ENCODE results near the gene ZNF362. TPM values are rescaled to one million over a fixed set of nuclear protein-coding genes. Genes with fewer than 3 reads are reported as not detected.

The ZNF362 gene
- total and polyA plus RNA-seq, 7 donors, result 6.5 to 20.9 (median 15.2) TPM

DNA sequence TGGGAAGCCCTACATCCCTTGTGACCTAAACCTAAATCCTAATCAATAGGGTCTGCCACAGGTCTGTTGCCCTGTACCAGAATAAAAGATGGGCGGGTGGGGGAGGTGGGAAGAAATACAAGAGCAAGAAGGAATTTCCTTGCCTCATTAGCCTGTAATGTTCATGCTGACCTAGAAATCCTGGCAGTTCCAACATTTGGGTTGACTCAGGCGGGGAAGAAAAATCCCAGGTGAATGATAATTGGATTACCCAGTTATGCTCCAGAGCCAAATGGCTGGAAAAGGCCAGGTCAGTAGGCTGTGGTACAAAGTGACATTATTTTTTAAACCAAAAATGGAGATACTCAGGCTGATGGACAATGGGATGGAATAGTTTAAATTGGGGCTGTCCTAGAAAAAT lies 91.9 kb downstream of the ZNF362 start:
- WGBS, 3 donors, result 19 to 49% (median 40%) methylated on average over 2 of the region's 2 CpGs
- peak; percentile 11 to 35 (median 14) for ATAC-seq
- peak overlapping the region; percentile 98 for H3K27ac ChIP-seq
- H3K4me3 ChIP-seq, result peak overlapping the region; percentile 85
- H3K36me3 ChIP-seq (ENCODE audit: insufficient read depth in 1 of 2, low read depth in 1 of 2), result peaks cover 9 to 30% of the 10 kb centered on the region in 2 donors
- intact Hi-C loops (cut with DNase I), result no loop called here
- H3K9me3 ChIP-seq, result no peaks in the 10 kb centered on the region
- DNase-seq, result no peak
- TF ChIP-seq, protein P1, sequence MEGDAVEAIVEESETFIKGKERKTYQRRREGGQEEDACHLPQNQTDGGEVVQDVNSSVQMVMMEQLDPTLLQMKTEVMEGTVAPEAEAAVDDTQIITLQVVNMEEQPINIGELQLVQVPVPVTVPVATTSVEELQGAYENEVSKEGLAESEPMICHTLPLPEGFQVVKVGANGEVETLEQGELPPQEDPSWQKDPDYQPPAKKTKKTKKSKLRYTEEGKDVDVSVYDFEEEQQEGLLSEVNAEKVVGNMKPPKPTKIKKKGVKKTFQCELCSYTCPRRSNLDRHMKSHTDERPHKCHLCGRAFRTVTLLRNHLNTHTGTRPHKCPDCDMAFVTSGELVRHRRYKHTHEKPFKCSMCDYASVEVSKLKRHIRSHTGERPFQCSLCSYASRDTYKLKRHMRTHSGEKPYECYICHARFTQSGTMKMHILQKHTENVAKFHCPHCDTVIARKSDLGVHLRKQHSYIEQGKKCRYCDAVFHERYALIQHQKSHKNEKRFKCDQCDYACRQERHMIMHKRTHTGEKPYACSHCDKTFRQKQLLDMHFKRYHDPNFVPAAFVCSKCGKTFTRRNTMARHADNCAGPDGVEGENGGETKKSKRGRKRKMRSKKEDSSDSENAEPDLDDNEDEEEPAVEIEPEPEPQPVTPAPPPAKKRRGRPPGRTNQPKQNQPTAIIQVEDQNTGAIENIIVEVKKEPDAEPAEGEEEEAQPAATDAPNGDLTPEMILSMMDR (IDR thresholded peaks at IDR 0.05), result no peak
- H3K4me1 ChIP-seq, result peaks cover 53% of the 10 kb centered on the region
- H3K27me3 ChIP-seq (ENCODE audit: insufficient read depth in 3 of 3, low read length in 2 of 3), result no peaks in the 10 kb centered on the region

DNA sequence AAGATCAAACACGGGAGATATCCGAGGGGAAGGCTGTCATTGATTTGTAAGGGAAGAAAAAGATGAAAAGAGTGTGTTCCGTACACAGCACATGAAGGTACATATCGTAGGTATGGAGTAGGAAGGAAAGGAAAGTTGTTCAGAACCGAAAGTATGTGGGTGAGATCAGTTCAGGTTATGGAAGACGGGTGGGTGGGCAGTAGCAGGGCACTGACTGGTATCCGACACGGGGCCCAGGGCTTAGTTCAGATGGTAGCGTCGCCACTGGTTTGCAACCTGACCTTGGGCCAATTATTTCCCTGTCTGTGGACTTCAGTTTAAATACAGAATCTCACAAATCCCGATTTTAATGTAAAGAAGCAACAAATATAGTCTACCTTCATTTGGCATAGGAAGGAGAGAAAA lies 92.4 kb downstream of the ZNF362 start:
- TF ChIP-seq, protein P1 (IDR thresholded peaks at IDR 0.05), result no peak
- Histone ChIP-seq H3K4me1 (peaks cover 48% of the 10 kb centered on the region), H3K9me3 (no peaks in the 10 kb centered on the region), H3K27ac (peak overlapping the region; percentile 98), H3K4me3 (peak overlapping the region; percentile 85), H3K36me3 (ENCODE audit: insufficient read depth in 1 of 2, low read depth in 1 of 2) (peaks cover 7 to 26% of the 10 kb centered on the region in 2 donors), H3K27me3 (ENCODE audit: insufficient read depth in 3 of 3, low read length in 2 of 3) (no peaks in the 10 kb centered on the region)
- ATAC-seq (peak; percentile 26 to 47 (median 30)), DNase-seq (peak; percentile 41 to 58)
- intact Hi-C loops (cut with DNase I), result no loop called here
- WGBS, 3 donors, result 3 to 4% (median 3%) methylated on average over 11 of the region's 11 CpGs

DNA sequence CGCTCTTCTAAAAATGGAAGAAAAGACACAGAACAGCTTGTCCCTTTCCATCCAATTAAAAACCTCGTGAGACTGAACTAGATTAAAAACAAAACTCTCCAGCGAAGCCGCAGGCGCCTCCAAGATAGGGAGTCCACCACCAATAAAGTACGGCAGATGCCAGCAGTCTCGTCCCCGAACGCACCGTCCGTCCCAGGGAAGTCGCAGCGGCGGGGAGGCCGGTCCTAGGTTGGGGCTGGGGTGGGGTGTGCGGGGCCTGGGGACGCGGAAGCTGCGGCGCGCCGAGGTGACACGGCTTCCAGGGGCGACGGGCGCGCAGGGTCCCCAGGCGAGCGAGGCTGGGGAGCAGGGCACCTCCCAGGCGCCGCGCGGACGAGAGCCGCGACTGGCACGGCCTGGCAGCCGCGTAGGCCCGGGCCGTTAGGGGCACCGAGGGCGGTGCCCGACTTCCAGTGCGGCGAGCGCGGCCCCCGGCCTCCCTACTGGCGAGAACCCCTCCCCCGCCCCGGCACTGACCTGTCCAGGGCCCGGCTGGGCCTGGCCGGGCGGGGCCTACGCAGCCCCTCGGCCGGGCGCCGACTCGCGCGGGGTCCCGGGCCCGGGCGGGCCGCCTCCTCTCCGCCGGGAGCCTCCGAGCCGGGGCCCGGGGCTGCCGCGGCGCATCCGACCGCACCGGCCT lies 92.9 kb downstream of the ZNF362 start:
- intact Hi-C loops (cut with DNase I), result no loop called here

DNA sequence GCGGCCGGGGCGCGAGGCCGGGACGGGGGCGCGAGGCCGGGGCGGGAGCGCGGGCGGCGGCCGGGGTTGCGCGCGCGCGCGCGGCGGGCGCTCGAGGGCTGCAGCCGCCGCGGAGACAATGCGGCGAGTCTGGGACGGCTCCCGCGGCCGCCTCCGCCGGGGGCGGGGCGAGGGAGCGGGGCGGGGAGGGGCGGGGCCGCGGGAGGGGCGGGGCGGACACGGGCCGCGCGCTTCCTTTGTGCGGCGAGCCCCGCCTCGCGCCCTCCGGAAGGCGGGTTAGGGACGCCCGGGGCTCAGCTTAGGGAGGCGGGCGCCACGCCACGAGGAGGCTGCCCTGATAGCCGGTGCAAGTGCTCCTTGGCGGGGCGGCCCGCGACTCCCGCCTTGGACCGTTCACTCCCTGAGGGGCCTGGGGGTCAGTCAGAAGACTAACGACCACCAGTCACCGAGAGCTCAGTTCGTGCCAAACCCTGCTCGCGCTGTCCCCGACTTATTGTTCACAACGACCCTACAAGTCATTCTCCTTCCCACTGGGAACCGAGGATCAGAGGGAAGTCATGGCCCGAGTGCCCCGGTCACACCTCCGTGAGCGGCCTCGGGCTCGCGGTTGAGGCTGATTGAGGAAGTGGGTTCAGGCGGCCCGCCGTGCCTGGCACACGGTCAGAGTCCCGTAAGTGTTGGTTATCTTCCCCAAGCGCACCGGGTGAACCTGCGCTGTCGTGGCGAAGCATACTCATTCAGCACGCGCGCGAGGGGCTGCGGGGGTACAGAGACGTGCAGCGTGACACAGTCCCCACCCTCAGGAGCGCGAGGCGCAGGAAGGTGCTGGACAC lies 93.7 kb downstream of the ZNF362 start:
- peaks cover 35% of the 10 kb centered on the region for H3K4me1 ChIP-seq
- TF ChIP-seq, protein P1 (IDR thresholded peaks at IDR 0.05), result no peak
- H3K9me3 ChIP-seq, result no peaks in the 10 kb centered on the region
- intact Hi-C loops (cut with DNase I), result loop anchor here in 1 of 2 donors (1.0 to 5.0 kb wide), 3 partner anchors 15 to 168 kb away; partner anchors contain the start of gene TRIM62
- peak overlapping the region; percentile 98 for H3K27ac ChIP-seq
- DNase-seq (peak; percentile 92 to 95), ATAC-seq (peak; percentile 72 to 81 (median 79))
- 1 to 2% (median 1%) methylated on average over 43 to 104 of the region's 104 CpGs for WGBS, 3 donors
- H3K36me3 ChIP-seq (ENCODE audit: insufficient read depth in 1 of 2, low read depth in 1 of 2), result peaks cover 4 to 24% of the 10 kb centered on the region in 2 donors
- no peaks in the 10 kb centered on the region for H3K27me3 ChIP-seq (ENCODE audit: insufficient read depth in 3 of 3, low read length in 2 of 3)
- peak overlapping the region; percentile 85 for H3K4me3 ChIP-seq

More for the DNA sequence above, 92.9 kb downstream of the ZNF362 start:
- peaks cover 5 to 24% of the 10 kb centered on the region in 2 donors for H3K36me3 ChIP-seq (ENCODE audit: insufficient read depth in 1 of 2, low read depth in 1 of 2)
- WGBS, 3 donors, result 0 to 1% (median 0%) methylated on average over 30 to 78 of the region's 78 CpGs
- H3K4me1 ChIP-seq, result peaks cover 43% of the 10 kb centered on the region
- no peaks in the 10 kb centered on the region for H3K27me3 ChIP-seq (ENCODE audit: insufficient read depth in 3 of 3, low read length in 2 of 3)
- DNase-seq, result peak; percentile 70 to 82
- H3K4me3 ChIP-seq, result peak overlapping the region; percentile 85
- TF ChIP-seq, protein P1 (IDR thresholded peaks at IDR 0.05), result no peak
- peak; percentile 45 to 59 (median 58) for ATAC-seq
- peak overlapping the region; percentile 98 for H3K27ac ChIP-seq
- H3K9me3 ChIP-seq, result no peaks in the 10 kb centered on the region

Other genes with a start within 250 kb of the ZNF362 start
- gene AK2, start 219.6 kb upstream of the ZNF362 start, total RNA-seq, result 100 to 1,000 TPM; 108 to 206 (median 130) TPM
- 100 to 1,000 TPM; 152 to 270 (median 169) TPM for gene AK2, start 219.6 kb upstream of the ZNF362 start, polyA plus RNA-seq
- 1 to 10 TPM in 2 of 4 donors, under 1 TPM in 2; 0.17 to 3.5 (median 1.1) TPM for gene AZIN2, start 175.3 kb upstream of the ZNF362 start, total RNA-seq
- 1 to 10 TPM in 1 of 3 donors, under 1 TPM in 2; 0.25 to 1.7 (median 0.61) TPM for gene AZIN2, start 175.3 kb upstream of the ZNF362 start, polyA plus RNA-seq
- gene TRIM62, start 74.4 kb upstream of the ZNF362 start, total RNA-seq, result 10 to 100 TPM in 2 of 4 donors, 1 to 10 TPM in 2; 4.3 to 14.2 (median 9.4) TPM
- gene TRIM62, start 74.4 kb upstream of the ZNF362 start, polyA plus RNA-seq, result 1 to 10 TPM; 4.0 to 6.9 (median 4.4) TPM
- gene A3GALT2, start 64.6 kb downstream of the ZNF362 start, total RNA-seq, result not detected
- not detected for gene A3GALT2, start 64.6 kb downstream of the ZNF362 start, polyA plus RNA-seq
- 100 to 1,000 TPM in 3 of 4 donors, 10 to 100 TPM in 1; 74.1 to 427 (median 339) TPM for gene PHC2, start 174.6 kb downstream of the ZNF362 start, total RNA-seq
- 100 to 1,000 TPM; 221 to 393 (median 338) TPM for gene PHC2, start 174.6 kb downstream of the ZNF362 start, polyA plus RNA-seq
- gene ZSCAN20, start 216.2 kb downstream of the ZNF362 start, total RNA-seq, result 1 to 10 TPM; 2.0 to 4.9 (median 3.3) TPM
- gene ZSCAN20, start 216.2 kb downstream of the ZNF362 start, polyA plus RNA-seq, result 1 to 10 TPM in 1 of 3 donors, under 1 TPM in 2; 0.75 to 3.2 (median 0.85) TPM

All from psoas muscle (tissue), 8 donors.